IPS-NIHi7 (cell line): ENCODE results near the gene GALNT4.

Experiments used
- DNase-seq: peaks from one replicate; pipeline ENCODE4 v3.0.0; 2012; ENCODE audit warnings: mixed read lengths; ENCODE audit errors: extremely low spot score

The GALNT4 gene

DNA sequence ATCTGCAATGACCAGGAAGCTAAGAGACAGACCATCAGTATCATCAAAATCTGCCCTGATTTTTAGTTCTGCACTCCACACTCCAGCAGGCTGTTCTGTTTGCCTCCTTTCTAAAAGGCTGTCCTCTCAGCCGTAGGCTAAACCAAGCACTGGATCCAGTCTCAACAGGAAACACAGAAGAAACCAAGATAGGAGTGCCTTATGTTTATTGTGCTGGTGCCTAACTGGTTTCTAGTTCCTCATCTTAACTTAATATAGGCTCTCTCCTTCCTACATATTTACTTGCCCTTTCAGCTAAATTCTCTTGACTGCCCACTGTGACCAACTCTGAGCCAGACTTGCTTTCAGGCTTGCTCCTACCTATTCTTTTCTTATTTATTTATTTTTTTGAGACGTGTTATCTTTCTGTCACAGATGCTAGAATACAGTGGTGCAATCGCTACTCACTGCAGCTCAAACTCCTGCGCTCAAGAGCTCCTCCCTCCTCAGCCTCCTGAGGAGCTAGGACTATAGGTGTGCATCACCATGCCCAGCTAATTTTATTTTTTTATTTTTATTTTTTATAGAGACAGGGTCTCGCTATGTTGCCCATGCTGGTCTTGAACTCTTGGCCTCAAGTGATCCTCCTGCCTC is 30.8 kb downstream of the GALNT4 start:
- no peak for DNase-seq

DNA sequence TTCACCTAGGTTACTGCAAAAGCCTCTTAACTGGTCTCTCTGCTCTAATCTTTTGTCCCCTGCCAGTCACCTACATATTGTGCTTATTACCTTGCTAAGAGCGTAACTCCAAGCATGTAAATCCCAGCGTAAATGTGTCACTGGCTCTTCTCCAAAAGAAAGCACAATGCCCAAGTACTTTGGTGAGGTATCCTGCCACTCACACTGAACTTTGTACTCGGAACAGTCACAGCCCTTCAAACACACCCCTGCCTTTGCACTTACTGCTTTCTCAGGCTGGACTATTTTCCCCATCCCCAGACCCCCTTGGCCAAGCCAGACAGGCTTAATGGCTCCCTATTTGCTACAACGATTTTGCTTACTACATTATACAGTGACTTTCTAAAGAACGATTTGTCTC is 31.7 kb downstream of the GALNT4 start:
- no peak for DNase-seq

DNA sequence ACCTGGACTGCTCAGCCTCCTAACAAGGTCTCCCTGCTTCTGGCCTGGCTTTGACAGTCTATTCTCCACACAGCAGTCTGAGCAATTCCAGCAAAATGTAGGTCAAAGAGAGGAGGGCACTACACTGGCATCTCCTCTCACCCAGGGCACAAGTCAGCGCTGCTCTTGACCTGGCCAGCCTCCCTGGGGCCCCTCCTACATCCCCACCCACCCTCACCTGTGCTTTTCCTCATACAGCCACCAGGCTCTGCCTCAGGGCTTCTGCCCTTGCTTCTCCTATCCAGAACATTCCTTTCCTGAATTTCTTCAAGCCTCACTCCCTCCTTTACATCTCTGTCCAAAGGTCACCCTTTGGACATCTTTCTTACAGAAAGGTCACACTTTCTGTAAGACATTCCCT is 33.7 kb downstream of the GALNT4 start:
- DNase-seq = peak; percentile 22

DNA sequence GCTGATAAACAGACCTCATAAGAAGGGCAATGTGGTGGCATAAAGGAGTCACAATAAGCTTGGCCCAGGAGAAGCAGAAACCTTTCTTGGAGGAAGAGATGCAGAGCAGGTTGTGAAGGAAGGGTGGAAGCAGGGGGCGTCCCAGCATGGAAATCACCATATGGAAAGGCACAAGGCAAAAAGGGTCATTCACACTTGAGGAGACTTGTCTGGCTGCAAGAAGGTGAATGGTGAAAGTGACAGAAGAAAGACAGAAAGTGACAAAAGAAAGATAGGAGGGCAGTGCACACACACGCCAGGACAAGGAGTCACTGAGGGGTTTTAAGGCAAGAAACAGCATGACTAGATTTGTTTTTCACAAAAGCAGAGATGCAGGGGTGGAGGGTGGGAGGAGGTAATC is 38.3 kb downstream of the GALNT4 start:
- peak; percentile 22 for DNase-seq

DNA sequence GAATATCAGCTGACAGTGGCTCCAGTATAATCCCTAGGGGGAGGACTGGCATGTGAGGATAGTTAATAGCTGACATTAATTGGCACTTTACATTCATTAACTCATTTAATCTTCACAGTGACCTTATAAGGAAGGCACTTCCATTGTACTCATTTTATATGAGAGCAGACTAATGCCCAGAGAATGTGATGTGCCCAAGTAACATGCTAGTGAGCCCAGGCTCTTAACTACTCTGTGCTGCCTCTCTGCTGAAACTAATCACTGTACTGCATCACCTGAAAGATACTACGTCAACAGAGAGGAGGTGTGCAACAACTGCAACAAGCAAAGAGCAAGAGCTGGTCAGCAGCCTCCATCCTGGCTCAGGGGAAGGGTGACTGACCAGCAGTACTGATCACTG is 40.1 kb downstream of the GALNT4 start:
- no peak for DNase-seq

DNA sequence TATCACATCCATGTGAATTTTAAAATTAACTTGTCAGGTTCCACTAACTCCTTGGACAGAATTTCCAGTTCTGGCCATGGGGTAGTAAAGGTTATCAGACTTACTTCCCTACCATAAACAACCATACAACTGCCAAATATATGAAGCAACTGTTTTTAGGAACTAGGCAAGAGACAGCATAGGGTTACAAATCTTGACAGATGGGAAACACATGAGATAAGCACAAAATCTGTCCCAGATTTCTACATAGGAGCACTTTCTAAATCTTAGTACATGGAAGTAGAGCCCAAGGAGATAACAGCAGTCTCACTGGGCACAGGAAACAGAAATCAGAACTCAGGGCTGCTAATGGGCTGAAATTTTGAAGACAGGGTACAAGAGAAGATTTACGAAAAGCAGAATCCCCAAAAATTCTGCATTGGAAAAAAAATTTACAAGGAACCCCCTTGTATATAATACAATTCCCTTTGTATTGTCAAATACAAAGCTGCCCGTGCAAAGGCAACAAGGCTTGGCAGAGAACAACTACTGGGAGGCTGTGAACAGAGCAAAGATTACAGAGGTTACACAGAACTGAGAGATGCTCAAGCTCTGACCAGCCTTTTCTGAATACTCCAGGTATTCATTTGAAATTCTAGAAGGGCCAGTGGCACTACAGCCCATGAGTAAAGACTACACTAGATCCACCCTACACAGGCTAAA is 43.2 kb downstream of the GALNT4 start:
- no peak for DNase-seq

DNA sequence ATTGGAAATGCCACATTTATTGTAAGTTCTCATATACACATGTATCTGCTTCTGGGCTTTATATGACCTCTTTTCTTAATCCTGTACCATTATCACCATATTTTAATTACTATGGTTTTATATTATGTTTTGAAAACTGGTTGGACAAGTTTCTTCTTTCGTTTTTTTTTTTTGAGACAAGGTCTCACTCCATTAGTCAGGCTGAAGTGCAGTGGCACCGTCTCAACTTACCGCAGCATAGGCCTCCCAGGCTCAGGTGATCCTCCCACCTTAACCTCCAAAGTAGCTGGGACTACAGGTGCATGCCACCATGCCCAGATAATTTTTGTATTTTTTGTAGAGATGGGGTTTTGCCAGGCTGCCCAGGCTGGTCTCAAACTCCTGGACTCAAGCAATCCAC is 44.6 kb downstream of the GALNT4 start:
- DNase-seq = no peak

DNA sequence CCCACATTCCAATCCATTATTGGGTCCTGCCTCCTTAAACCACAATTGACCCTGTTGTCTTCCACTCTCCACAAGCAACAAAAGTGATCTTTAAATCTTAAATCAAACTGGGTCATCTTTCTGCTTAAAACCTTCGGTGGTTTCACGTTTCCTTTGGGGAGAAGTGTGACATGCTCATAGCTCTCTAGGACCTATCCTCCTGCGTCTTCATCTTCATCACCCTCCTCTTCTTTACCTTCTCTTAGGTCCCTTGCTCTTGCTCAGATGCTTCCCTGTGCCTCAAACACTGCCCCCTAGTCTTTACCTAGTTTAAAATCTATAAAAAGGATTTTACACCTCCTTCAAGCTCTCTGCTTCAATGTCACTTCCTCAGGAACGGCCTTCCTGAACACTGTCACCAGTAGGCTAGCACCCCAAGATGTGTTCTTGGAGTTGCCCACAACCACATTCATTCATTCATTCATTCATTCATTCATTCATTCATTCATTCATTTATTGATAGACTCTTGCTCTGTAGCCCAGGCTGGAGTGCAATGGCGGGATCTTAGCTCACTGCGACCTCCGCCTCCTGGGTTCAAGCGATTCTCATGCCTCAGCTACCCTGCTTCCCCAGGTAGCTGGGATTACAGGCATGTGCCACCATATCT is 46.8 kb downstream of the GALNT4 start:
- DNase-seq = no peak

DNA sequence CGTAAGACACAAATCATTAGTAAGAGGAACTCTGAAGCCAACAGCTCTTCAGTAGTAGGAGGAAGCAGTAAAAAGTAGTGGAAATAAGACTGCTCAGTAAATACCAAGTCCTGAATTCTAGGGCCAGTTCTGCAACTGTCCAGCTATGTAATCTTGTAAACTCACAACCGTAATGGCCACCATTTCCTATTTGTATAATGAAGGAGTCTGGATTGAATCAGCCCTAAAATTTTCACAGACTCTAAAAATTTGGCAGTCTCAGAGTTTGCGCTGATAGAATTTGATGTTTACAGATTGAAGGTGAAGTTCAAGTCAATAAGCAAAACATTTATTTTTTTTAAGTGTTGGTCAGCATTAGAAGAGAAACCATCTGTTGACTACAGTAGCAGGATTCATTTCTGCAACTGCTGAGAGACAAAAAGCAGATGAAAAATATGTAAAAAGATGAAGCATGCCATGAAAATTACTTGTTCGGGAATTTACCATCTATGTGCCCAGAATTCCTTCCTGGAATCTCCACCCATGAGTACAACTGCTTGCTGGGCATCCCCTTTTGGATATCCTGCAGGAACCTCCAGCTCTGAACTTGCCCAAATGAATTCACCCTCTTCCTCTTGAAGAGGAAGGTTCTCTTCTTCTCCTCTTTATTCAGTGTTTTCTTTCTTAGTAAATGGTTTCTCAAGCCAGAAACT is 47.5 kb downstream of the GALNT4 start:
- no peak for DNase-seq

DNA sequence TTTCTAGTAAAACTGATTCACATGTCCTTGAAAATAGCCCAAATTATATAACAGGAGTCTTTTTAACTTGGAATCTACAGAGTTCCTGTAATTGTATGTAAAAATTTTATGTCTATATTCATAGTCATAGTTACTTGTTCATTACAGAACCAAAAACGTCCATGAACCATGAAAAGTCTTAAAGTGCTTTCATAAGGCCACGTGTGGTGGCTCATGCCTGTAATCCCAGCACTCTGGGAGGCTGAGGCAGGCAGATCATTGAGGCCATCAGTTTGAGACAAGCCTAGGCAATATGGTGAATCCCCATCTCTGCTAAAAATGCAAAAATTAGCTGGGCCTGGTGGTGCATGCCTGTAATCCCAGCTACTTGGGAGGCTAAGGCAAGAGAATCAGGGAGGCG is 48.4 kb downstream of the GALNT4 start:
- DNase-seq = no peak

DNA sequence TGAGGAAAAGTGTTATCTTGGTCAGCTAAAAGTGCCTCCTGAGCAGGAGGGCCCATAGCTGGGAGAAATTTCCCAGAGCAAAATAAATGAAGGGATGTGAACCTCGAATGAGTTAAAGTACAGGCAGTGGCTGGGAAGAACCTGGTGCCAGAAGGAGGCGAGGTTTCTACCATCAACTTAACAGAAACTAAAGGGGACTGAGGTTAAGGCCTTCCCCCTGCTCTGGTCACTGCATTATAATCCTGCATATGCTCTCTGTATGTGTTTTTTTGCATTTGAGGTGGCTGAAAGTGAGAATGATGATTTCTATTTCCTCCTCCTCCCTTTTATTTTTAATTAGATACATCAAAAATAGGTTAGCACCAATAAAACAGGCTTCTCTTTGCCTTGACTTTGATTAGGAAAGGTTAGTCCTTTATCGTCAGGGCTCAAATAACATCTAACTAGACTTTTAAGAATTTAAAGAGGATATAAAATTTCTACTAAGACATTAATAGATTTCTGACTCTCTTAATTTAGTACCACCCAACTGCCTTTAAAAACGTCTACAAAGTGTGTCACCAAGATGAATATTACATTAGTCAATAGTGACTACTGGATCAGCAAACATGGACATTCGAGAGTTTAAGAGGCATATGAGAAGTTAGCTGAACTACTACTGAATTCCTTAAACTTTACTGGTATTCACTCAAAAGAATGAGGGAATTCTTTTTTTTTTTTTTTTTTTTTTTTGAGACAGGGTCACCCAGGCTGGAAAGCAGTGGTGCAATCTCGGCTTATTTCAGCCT is 49.2 kb downstream of the GALNT4 start:
- no peak for DNase-seq

DNA sequence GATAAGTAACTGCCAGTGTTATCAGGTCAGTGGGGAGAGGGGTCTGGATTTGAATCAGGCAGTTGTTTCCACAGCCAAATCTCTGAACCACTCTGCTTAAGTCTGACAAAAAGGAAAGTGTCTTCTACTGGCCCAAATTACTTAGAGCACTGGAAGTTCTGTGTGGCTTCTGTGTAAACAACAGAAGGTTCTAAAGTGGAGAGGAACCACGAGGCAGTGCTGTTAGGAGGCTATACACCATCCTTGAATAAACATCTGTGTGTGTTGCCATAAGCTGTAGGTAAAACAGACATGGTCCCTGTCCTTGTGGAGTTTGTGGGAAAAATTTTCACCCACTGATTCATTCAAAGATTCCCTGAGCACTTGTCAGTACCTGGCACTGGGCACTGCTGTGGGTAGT is 50.0 kb downstream of the GALNT4 start:
- DNase-seq = no peak
